ENCODE measurements around the gene MSMP. TPM values are rescaled to one million over a fixed set of nuclear protein-coding genes. Genes with fewer than 3 reads are reported as not detected.

Gene MSMP
- total RNA-seq, 4 donors from 2014 or later, result 1.3 TPM; not detected in 3

DNA sequence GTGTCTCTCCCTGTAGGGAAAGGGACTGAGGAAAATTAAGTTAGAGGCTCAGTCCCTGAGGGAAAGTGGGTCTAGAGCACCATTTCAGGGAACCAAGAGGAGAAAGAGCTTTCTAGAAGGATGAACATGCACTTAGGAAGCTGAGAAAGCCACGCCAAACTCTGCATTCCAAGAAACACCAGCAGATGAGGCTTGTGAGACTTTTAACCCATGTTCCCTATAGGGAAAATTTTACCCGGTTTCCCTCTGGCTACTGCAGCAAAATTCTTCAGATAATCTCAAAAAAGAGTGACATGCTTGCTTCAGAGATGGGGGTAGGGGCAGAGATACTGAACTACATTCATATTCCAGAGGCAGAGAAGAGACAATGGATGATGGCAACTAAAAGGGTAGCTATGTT lies 30.6 kb downstream of the MSMP start:
- intact Hi-C loops (cut with DNase I), result no loop called here
- H3K9me3 ChIP-seq, result no peaks in the 10 kb centered on the region
- WGBS, result 76% methylated on average over 2 of the region's 2 CpGs
- no peaks in the 10 kb centered on the region for H3K27me3 ChIP-seq
- peak overlapping the region; percentile 29 to 99 (median 98) for H3K27ac ChIP-seq (replicated peaks in 1 of 4)
- DNase-seq (ENCODE audit: extremely low spot score), result no peak
- no peak for TF ChIP-seq POLR2AphosphoS5 (IDR thresholded peaks at IDR 0.05)
- no peak for TF ChIP-seq POLR2A (IDR thresholded peaks at IDR 0.05; ENCODE audit: low read depth)
- no peak for TF ChIP-seq EP300 (IDR thresholded peaks at IDR 0.05)
- TF ChIP-seq, protein P1, sequence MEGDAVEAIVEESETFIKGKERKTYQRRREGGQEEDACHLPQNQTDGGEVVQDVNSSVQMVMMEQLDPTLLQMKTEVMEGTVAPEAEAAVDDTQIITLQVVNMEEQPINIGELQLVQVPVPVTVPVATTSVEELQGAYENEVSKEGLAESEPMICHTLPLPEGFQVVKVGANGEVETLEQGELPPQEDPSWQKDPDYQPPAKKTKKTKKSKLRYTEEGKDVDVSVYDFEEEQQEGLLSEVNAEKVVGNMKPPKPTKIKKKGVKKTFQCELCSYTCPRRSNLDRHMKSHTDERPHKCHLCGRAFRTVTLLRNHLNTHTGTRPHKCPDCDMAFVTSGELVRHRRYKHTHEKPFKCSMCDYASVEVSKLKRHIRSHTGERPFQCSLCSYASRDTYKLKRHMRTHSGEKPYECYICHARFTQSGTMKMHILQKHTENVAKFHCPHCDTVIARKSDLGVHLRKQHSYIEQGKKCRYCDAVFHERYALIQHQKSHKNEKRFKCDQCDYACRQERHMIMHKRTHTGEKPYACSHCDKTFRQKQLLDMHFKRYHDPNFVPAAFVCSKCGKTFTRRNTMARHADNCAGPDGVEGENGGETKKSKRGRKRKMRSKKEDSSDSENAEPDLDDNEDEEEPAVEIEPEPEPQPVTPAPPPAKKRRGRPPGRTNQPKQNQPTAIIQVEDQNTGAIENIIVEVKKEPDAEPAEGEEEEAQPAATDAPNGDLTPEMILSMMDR (IDR thresholded peaks at IDR 0.05), result no peak
- peaks cover 21 to 40% (median 39%) of the 10 kb centered on the region in 4 donors for H3K4me1 ChIP-seq
- no peak overlapping the region for H3K4me3 ChIP-seq
- H3K36me3 ChIP-seq, result peaks cover 72 to 86% (median 77%) of the 10 kb centered on the region in 4 donors

GRCh38 chr9:35719546-35719945 lies 34.5 kb downstream of the MSMP start:
- no peaks in the 10 kb centered on the region for H3K9me3 ChIP-seq
- H3K27ac ChIP-seq (replicated peaks in 1 of 4), result peak overlapping the region; percentile 46 to 98 (median 76)
- intact Hi-C loops (cut with DNase I), result no loop called here
- TF ChIP-seq EP300 (IDR thresholded peaks at IDR 0.05) (no peak), POLR2AphosphoS5 (IDR thresholded peaks at IDR 0.05) (no peak), POLR2A (IDR thresholded peaks at IDR 0.05; ENCODE audit: low read depth) (no peak)
- TF ChIP-seq, protein P1 (IDR thresholded peaks at IDR 0.05), result no peak
- peaks cover 98 to 100% (median 99%) of the 10 kb centered on the region in 4 donors for H3K36me3 ChIP-seq
- H3K4me1 ChIP-seq, result peaks cover 0 to 30% (median 25%) of the 10 kb centered on the region in 4 donors
- DNase-seq (ENCODE audit: extremely low spot score), result no peak
- WGBS, result 80% methylated on average over 4 of the region's 4 CpGs
- no peaks in the 10 kb centered on the region for H3K27me3 ChIP-seq
- H3K4me3 ChIP-seq, result no peak overlapping the region

GRCh38 chr9:35718721-35719511 lies 35.2 kb downstream of the MSMP start:
- 78% methylated on average over 14 of the region's 15 CpGs for WGBS
- Histone ChIP-seq H3K4me3 (no peak overlapping the region), H3K27ac (replicated peaks in 1 of 4) (peak overlapping the region; percentile 46 to 98 (median 76)), H3K36me3 (peaks cover 98 to 100% (median 99%) of the 10 kb centered on the region in 4 donors), H3K9me3 (no peaks in the 10 kb centered on the region), H3K27me3 (no peaks in the 10 kb centered on the region), H3K4me1 (peaks cover 0 to 36% (median 31%) of the 10 kb centered on the region in 4 donors)
- TF ChIP-seq EP300 (IDR thresholded peaks at IDR 0.05) (no peak), POLR2A (IDR thresholded peaks at IDR 0.05; ENCODE audit: low read depth) (no peak), POLR2AphosphoS5 (IDR thresholded peaks at IDR 0.05) (no peak)
- TF ChIP-seq, protein P1 (IDR thresholded peaks at IDR 0.05), result no peak
- DNase-seq (ENCODE audit: extremely low spot score), result no peak
- intact Hi-C loops (cut with DNase I), result no loop called here

GRCh38 chr9:35717132-35717870 lies 36.8 kb downstream of the MSMP start:
- no peak for DNase-seq (ENCODE audit: extremely low spot score)
- WGBS, result 86% methylated on average over 14 of the region's 14 CpGs
- Histone ChIP-seq H3K9me3 (no peaks in the 10 kb centered on the region), H3K36me3 (peaks cover 98 to 100% (median 99%) of the 10 kb centered on the region in 4 donors), H3K27ac (replicated peaks in 1 of 4) (peak overlapping the region; percentile 71 to 98 (median 76)), H3K4me3 (no peak overlapping the region), H3K27me3 (no peaks in the 10 kb centered on the region), H3K4me1 (peaks cover 0 to 37% (median 26%) of the 10 kb centered on the region in 4 donors)
- TF ChIP-seq POLR2AphosphoS5 (IDR thresholded peaks at IDR 0.05) (no peak), POLR2A (IDR thresholded peaks at IDR 0.05; ENCODE audit: low read depth) (no peak), EP300 (IDR thresholded peaks at IDR 0.05) (no peak)
- TF ChIP-seq, protein P1 (IDR thresholded peaks at IDR 0.05), result no peak
- intact Hi-C loops (cut with DNase I), result no loop called here

Measured in esophagus muscularis mucosa (tissue), 4 donors.